Calu3 (cell line): ENCODE results near the gene CRYBA4. TPM values are rescaled to one million over a fixed set of nuclear protein-coding genes. Genes with fewer than 3 reads are reported as not detected.

ENCODE experiments used
- BruUV-seq: library from RNA; stranded (reverse); fragments of 400-500 nt; replicated peaks from 2 replicates; lab custom pipeline; 2021; lab: Mats Ljungman, UMichigan
- CTCF ChIA-PET: fragments of 300-600 bp; sonication (Branson Sonifier 250); formaldehyde crosslinking; loops from one replicate; lab custom pipeline; 2022; ENCODE audit warnings: antibody characterized with exemption; lab: Charles Lee
- DNase-seq: peaks from one replicate; pipeline ENCODE4 v3.0.0; 2022
- H3K27ac Mint-ChIP-seq: one replicate; pipeline ENCODE4 v1.8.0; 2022; ENCODE audit warnings: mixed read lengths; ENCODE audit not compliant: unreplicated experiment
- H3K27me3 Mint-ChIP-seq: one replicate; pipeline ENCODE4 v1.8.0; 2022; ENCODE audit warnings: mixed read lengths; ENCODE audit not compliant: unreplicated experiment
- H3K36me3 Mint-ChIP-seq: one replicate; pipeline ENCODE4 v1.8.0; 2022; ENCODE audit warnings: mild to moderate bottlenecking, moderate library complexity, mixed read lengths; ENCODE audit not compliant: insufficient read depth, unreplicated experiment
- H3K4me1 Mint-ChIP-seq: one replicate; pipeline ENCODE4 v1.8.0; 2022; ENCODE audit warnings: mild to moderate bottlenecking, low read depth, mixed read lengths; ENCODE audit not compliant: unreplicated experiment
- H3K4me3 Mint-ChIP-seq: one replicate; pipeline ENCODE4 v1.8.0; 2022; ENCODE audit warnings: mild to moderate bottlenecking, low read depth, moderate library complexity, mixed read lengths; ENCODE audit not compliant: unreplicated experiment
- H3K9me3 Mint-ChIP-seq: one replicate; pipeline ENCODE4 v1.8.0; 2022; ENCODE audit warnings: low read depth, mixed read lengths; ENCODE audit not compliant: unreplicated experiment
- CTCF ChIP-seq: fragments of 200-600 bp; IDR thresholded peaks from one replicate; pipeline ENCODE4 v1.8.0; 2022; ENCODE audit warnings: antibody characterized with exemption; ENCODE audit not compliant: unreplicated experiment
- intact Hi-C: fragments of 100-400 bp; cut with micrococcal nuclease; formaldehyde crosslinking; loops from one replicate; pipeline ENCODE4 v1.10.0; 2022; ENCODE audit not compliant: unreplicated experiment
- total RNA-seq: library from RNA; stranded (reverse); gene quantifications from 2 replicates; pipeline ENCODE4 v1.2.3, GENCODE V29; 2022

Gene CRYBA4
- total RNA-seq, 1 experiment from 2014 or later, result not detected

GRCh38 chr22:26673486-26673885 is 51.7 kb downstream of the CRYBA4 start:
- no peak for DNase-seq
- no peaks in the 10 kb centered on the region for H3K9me3 Mint-ChIP-seq
- peaks cover 14% of the 10 kb centered on the region for H3K36me3 Mint-ChIP-seq
- peaks cover 4% of the 10 kb centered on the region for H3K27me3 Mint-ChIP-seq
- CTCF ChIA-PET, result interaction anchor here (0.6 kb wide), 1 partner anchor 179 kb away, joined by 4 read pairs; no protein-coding TSS in a partner anchor
- H3K4me1 Mint-ChIP-seq, result peaks cover 30% of the 10 kb centered on the region
- intact Hi-C loops, result loop anchor here (10.0 kb wide), 1 partner anchor 71 kb away; no protein-coding TSS in a partner anchor
- peak overlapping the region; percentile 91 for H3K27ac Mint-ChIP-seq
- TSS peak; percentile 78 for BruUV-seq
- peak overlapping the region; percentile 74 for H3K4me3 Mint-ChIP-seq
- TF ChIP-seq CTCF, result no peak

- intact Hi-C loops, result loop anchor here (10.0 kb wide), 1 partner anchor 70 kb away; no protein-coding TSS in a partner anchor
- H3K36me3 Mint-ChIP-seq, result peaks cover 14% of the 10 kb centered on the region
- TF ChIP-seq CTCF, result no peak
- H3K4me1 Mint-ChIP-seq, result peaks cover 30% of the 10 kb centered on the region
- BruUV-seq, result no TSS peak
- peak overlapping the region; percentile 74 for H3K4me3 Mint-ChIP-seq
- no peaks in the 10 kb centered on the region for H3K9me3 Mint-ChIP-seq
- no peak for DNase-seq
- CTCF ChIA-PET, result no interaction called here
- no peak overlapping the region for H3K27ac Mint-ChIP-seq
- no peaks in the 10 kb centered on the region for H3K27me3 Mint-ChIP-seq
Measured at GRCh38 chr22:26674211-26675190, 52.7 kb downstream of the CRYBA4 start.

- no peak overlapping the region for H3K27ac Mint-ChIP-seq
- H3K27me3 Mint-ChIP-seq, result no peaks in the 10 kb centered on the region
- no peaks in the 10 kb centered on the region for H3K9me3 Mint-ChIP-seq
- peaks cover 14% of the 10 kb centered on the region for H3K36me3 Mint-ChIP-seq
- no peak overlapping the region for H3K4me3 Mint-ChIP-seq
- no TSS peak for BruUV-seq
- no peak for TF ChIP-seq CTCF
- no peak for DNase-seq
- CTCF ChIA-PET, result no interaction called here
- peaks cover 30% of the 10 kb centered on the region for H3K4me1 Mint-ChIP-seq
- intact Hi-C loops, result loop anchor here (10.0 kb wide), 1 partner anchor 69 kb away; no protein-coding TSS in a partner anchor
Measured at GRCh38 chr22:26675687-26676268, 54.0 kb downstream of the CRYBA4 start.

GRCh38 chr22:26677217-26677616 is 55.5 kb downstream of the CRYBA4 start:
- Mint-ChIP-seq H3K9me3 (no peaks in the 10 kb centered on the region), H3K27ac (no peak overlapping the region), H3K36me3 (peaks cover 14% of the 10 kb centered on the region), H3K4me1 (peaks cover 24% of the 10 kb centered on the region), H3K27me3 (no peaks in the 10 kb centered on the region), H3K4me3 (no peak overlapping the region)
- intact Hi-C loops, result loop anchor here (10.0 kb wide), 1 partner anchor 68 kb away; no protein-coding TSS in a partner anchor
- TF ChIP-seq CTCF, result no peak
- CTCF ChIA-PET, result interaction anchor here (0.6 to 0.8 kb wide), 2 partner anchors 36 to 510 kb away, joined by 3 to 5 read pairs; no protein-coding TSS in a partner anchor
- no peak for DNase-seq
- BruUV-seq, result no TSS peak
